ENCODE measurements around the gene TMC2.
"Not testable (repeated sequence)": the region's sequence is repeated elsewhere in the genome, so short reads cannot be mapped to it uniquely, and the experiment has no call there.

TMC2 gene

GRCh38 chr20:2663364-2663886 lies 127.1 kb downstream of the TMC2 start:
- no peak for TF ChIP-seq CTCF (IDR thresholded peaks at IDR 0.05; ENCODE audit: low read length, missing control alignments)
- DNase-seq (ENCODE audit: low read depth) = no peak
- H3K4me3 ChIP-seq (replicated peaks; ENCODE audit: low read depth, low read length) = peak overlapping the region; percentile 99

- peak within 1 kb of the TSS; percentile 99 for H3K4me3 ChIP-seq (replicated peaks; ENCODE audit: low read depth, low read length)
- no peak for TF ChIP-seq CTCF (IDR thresholded peaks at IDR 0.05; ENCODE audit: low read length, missing control alignments)
- peak; percentile 94 for DNase-seq (ENCODE audit: low read depth)
These were observed 127.7 kb downstream of the TMC2 start, which contains the start of gene IDH3B for GRCh38 chr20:2663887-2664719. IDH3B (minus strand) TSS chr20:2664216; CDS start chr20:2664188, 28 bp downstream.

GRCh38 chr20:2671977-2672376 lies 135.6 kb downstream of the TMC2 start:
- no peak overlapping the region for H3K4me3 ChIP-seq (replicated peaks; ENCODE audit: low read depth, low read length)
- peak; percentile 16 for TF ChIP-seq CTCF (IDR thresholded peaks at IDR 0.05; ENCODE audit: low read length, missing control alignments)
- DNase-seq (ENCODE audit: low read depth) = no peak

GRCh38 chr20:2672446-2672845 lies 136.1 kb downstream of the TMC2 start:
- no peak for DNase-seq (ENCODE audit: low read depth)
- TF ChIP-seq CTCF (IDR thresholded peaks at IDR 0.05; ENCODE audit: low read length, missing control alignments) = no peak
- no peak overlapping the region for H3K4me3 ChIP-seq (replicated peaks; ENCODE audit: low read depth, low read length)

- no peak overlapping the region for H3K4me3 ChIP-seq (replicated peaks; ENCODE audit: low read depth, low read length)
- DNase-seq (ENCODE audit: low read depth) = no peak
- TF ChIP-seq CTCF (IDR thresholded peaks at IDR 0.05; ENCODE audit: low read length, missing control alignments) = no peak
These were observed 137.1 kb downstream of the TMC2 start for GRCh38 chr20:2673453-2673852.

- H3K4me3 ChIP-seq (replicated peaks; ENCODE audit: low read depth, low read length) = no peak overlapping the region
- no peak for TF ChIP-seq CTCF (IDR thresholded peaks at IDR 0.05; ENCODE audit: low read length, missing control alignments)
These were observed 143.7 kb downstream of the TMC2 start for GRCh38 chr20:2680046-2680445.

GRCh38 chr20:2682040-2682439 lies 145.7 kb downstream of the TMC2 start:
- not testable (repeated sequence) for H3K4me3 ChIP-seq (replicated peaks; ENCODE audit: low read depth, low read length); DNase-seq (ENCODE audit: low read depth)

More at GRCh38 chr20:2680046-2680445, 143.7 kb downstream of the TMC2 start:
- no peak for DNase-seq (ENCODE audit: low read depth)

GRCh38 chr20:2684817-2685216 lies 148.4 kb downstream of the TMC2 start:
- DNase-seq (ENCODE audit: low read depth) = not testable (repeated sequence)

More at GRCh38 chr20:2684817-2685216, 148.4 kb downstream of the TMC2 start:
- H3K4me3 ChIP-seq (replicated peaks; ENCODE audit: low read depth, low read length) = not testable (repeated sequence)

Measured in fibroblast of pulmonary artery (primary cell).